ENCODE results near the gene RABGAP1L.

DNA sequence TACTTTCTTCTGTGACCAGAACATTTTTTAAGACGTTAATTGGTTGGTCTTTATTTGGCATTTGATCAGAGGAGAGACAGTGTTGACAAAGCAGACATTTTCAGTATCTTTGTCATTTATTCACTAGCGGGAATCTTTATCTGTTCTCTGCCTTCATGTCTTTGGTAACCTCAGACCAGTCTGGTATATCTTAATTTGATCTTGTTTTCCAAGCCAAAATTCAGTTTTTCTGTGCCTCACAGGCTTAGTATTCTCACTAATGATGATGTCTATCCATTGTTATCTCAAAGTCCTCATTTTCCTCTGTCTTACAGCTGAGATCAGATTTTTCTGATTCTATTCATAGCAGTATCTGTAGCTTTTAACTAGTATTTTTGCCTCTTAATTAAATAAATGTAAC lies 447.2 kb downstream of the RABGAP1L start:
- TF ChIP-seq, protein P1, sequence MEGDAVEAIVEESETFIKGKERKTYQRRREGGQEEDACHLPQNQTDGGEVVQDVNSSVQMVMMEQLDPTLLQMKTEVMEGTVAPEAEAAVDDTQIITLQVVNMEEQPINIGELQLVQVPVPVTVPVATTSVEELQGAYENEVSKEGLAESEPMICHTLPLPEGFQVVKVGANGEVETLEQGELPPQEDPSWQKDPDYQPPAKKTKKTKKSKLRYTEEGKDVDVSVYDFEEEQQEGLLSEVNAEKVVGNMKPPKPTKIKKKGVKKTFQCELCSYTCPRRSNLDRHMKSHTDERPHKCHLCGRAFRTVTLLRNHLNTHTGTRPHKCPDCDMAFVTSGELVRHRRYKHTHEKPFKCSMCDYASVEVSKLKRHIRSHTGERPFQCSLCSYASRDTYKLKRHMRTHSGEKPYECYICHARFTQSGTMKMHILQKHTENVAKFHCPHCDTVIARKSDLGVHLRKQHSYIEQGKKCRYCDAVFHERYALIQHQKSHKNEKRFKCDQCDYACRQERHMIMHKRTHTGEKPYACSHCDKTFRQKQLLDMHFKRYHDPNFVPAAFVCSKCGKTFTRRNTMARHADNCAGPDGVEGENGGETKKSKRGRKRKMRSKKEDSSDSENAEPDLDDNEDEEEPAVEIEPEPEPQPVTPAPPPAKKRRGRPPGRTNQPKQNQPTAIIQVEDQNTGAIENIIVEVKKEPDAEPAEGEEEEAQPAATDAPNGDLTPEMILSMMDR (IDR thresholded peaks at IDR 0.05), result no peak
- TF ChIP-seq EZH2phosphoT487 (IDR thresholded peaks at IDR 0.05), result no peak
